Measurements from ENCODE around the gene SPDL1.

SPDL1 gene

GRCh38 chr5:169652057-169652456 is 68.5 kb downstream of the SPDL1 start:
- Mint-ChIP-seq H3K27ac (peak overlapping the region; percentile 88), H3K9me3 (no peaks in the 10 kb centered on the region), H3K27me3 (ENCODE audit: low read depth) (no peaks in the 10 kb centered on the region), H3K36me3 (ENCODE audit: low read depth) (peaks cover 57% of the 10 kb centered on the region), H3K4me1 (ENCODE audit: low read depth) (peaks cover 92% of the 10 kb centered on the region), H3K4me3 (peak overlapping the region; percentile 70)

- Mint-ChIP-seq H3K27me3 (ENCODE audit: low read depth) (no peaks in the 10 kb centered on the region), H3K4me1 (ENCODE audit: low read depth) (peaks cover 88% of the 10 kb centered on the region), H3K27ac (peak overlapping the region; percentile 88), H3K9me3 (no peaks in the 10 kb centered on the region), H3K36me3 (ENCODE audit: low read depth) (peaks cover 57% of the 10 kb centered on the region), H3K4me3 (no peak overlapping the region)
Observed at GRCh38 chr5:169653091-169653490, 69.5 kb downstream of the SPDL1 start.

Measured in T-helper 1 cell treated with Interleukin-12 subunit alpha and Interleukin-12 subunit beta and Interleukin-4 antibody, amounts not matched to agents 30 μg/mL and 1 μg/mL, for 36 hours (primary cell).